GM18508 (cell line): Measurements from ENCODE around the gene SPON1.
"Not testable (repeated sequence)": the region's sequence is repeated elsewhere in the genome, so short reads cannot be mapped to it uniquely, and the experiment has no call there.

Experiments used
- ATAC-seq: cut with Tn5 transposase; IDR thresholded peaks from one replicate; pipeline ENCODE4 v1.9.1; 2021; ENCODE audit warnings: moderate number of reproducible peaks; ENCODE audit not compliant: insufficient read depth, unreplicated experiment

Gene SPON1

DNA sequence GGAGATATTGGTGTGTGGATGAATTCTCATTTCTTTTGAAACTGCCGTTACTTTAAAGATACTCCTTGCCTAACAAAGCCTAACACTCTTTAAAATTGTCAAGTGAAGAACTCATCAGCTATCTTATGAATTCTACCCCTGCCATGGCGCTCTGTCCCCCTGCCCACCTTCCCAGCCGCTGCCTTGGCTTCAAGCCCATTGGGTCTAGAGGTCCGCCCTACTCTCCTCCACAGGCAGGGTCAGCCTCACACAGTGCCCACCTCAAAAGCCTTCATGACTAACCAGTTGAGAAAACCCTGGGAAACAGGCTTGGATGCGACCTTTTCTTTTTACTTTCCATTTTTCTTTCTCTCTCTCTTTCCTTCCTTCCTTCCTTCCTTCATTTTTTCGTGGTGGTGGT is 267.9 kb downstream of the SPON1 start:
- no peak for ATAC-seq

DNA sequence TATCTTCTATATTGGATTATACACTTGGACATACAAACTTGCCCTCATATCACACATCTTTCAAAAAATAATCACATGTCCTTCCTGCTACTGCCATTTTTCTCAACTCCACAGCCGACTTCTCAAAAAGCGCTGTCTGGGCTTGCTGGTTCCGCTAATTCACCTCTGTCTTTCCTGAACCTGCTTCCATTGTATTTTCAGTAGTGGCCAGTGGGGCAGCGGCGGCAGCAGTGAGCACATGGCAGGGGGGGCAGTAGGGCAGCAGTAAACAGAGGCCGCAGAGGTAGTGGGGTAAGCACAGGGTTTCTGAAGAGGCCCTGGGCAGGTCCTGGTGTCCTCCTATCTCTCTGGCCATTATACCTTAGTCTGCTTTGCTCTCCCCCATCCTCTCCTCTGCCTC is 270.1 kb downstream of the SPON1 start:
- no peak for ATAC-seq

DNA sequence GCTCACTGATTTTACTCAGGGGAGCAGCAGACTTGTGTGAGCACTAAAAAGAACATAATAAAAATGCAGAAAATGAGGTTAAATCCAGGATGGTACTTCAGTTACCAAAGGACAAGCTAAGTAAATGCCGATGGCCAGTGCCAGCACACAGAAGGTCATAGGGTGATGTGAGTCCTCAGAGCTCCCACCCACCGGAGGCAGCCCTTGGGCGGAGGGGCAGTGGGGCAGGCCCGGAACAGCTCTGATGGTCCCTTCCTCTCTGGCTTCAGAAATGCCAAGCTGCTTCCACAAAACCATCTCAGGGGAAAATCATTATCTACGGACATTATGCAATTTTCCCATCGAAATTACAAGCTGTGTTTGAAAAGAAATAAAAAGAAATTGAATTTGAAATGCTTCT is 271.9 kb downstream of the SPON1 start:
- no peak for ATAC-seq

DNA sequence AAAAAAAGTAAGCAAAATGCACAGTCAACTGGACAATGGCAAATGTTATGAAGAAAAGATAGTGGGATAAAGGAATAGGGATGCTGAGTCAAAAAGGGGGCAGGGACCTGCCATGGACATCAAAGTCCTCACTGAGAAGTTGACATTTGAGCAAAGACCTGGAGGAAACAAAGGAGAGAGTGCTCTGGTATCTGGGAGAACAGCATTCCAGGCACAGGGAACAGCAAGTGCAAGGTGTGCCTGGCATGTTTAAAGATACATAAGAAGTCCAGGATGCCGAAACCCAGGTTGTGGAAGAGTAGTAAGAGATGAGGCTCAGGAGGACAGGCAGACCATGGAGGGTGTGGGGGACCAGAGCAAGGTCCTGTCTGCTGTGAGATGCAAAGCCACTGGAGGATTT is 273.2 kb downstream of the SPON1 start:
- ATAC-seq = no peak

DNA sequence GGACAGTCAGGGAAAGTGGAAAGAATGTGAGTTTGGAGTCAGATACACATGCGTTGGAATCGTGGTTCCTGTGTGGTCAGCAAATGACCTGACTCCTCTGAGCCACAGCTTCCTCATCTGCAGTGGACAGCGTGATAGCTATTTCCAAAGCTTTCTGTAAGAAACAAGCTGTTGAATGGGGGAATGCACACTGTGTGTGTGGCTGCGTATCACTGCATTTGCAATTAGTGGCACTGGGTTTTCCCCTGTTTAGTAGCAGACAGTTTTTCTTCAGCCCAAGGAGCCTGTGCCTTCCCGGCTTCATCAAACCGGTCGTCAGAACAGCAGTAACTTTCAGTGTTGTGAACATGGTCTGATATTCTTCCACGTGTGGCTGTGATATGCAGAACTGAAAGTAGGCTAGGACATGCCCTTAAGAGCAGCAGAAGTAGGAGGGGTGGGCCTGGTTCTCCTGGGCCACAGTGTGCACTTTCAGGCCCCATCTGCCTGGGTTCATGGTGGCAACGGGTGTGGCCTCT is 275.0 kb downstream of the SPON1 start:
- ATAC-seq = peak; percentile 96

DNA sequence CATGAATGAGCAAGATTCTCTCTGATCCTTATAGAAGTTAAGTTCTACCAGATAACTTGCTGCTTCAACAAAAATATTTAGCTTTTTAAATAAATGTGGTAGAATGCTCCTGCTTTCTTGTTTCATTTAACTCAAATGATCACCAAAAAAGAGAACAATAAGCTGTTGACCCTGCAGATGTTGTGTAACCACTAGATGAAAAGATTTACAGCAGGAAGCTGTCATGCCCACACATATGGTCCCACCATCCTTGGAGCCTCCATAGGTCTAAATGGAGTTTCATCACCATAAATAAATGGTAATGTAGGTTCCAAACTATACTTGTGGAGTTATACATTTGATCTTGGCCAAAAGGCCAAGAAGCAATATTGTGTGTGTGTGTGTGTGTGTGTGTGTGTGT is 277.7 kb downstream of the SPON1 start:
- no peak for ATAC-seq

DNA sequence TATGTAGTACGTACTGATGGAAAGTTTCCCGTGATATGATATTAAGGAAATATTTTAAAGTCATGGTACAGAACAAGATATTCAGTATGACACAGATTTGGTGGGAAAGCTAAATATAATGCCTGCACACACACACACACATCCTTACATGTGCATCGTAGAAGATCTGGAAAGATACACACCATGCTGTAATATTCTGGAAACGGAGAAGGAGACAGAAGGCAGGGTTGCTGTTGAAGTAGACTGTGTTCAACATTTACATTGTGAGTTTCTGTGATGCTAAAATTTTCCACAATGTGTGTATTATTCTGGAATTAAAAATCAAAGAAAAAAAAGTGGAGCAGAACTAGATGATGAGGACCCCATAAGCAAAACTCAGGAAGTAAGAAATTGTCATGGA is 278.4 kb downstream of the SPON1 start:
- no peak for ATAC-seq

DNA sequence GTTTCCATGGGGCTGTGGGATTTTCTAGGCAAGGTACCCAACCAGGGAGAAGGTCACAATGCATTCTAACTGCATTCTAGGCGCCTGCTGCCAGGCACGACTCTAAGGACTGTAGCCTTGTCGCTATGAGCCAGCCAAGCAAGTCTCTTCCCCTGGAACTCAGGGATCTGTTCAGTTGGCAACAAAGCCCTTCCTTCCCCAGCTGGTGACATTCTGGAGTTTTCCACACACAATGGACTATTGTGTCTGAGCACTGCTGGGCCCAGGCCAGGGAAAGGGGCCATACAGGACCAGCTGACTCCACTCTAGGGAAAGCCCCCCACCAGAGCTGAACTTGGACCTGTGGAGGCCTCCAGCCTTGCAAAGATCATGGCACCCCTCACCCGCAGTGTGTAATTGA is 279.7 kb downstream of the SPON1 start:
- no peak for ATAC-seq

DNA sequence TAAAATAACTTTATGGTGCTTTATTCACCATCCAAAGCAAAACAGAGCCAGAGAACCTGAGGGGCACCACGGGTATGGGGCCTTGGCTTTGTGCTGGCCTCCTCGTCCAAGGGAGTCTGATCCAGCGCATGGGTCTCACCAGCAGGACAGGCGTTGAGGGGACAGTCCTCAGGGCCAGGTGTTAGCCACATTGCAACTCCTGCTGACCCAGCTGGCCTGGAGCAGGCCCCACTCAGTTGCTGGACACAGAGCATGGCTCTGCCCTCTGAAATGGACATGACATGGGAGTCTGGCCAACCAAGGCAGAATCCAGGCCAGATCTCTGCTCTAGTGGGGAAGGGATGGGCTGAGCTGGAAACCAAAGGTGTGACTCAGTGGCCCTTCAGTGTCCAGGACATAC is 280.2 kb downstream of the SPON1 start:
- ATAC-seq = no peak

DNA sequence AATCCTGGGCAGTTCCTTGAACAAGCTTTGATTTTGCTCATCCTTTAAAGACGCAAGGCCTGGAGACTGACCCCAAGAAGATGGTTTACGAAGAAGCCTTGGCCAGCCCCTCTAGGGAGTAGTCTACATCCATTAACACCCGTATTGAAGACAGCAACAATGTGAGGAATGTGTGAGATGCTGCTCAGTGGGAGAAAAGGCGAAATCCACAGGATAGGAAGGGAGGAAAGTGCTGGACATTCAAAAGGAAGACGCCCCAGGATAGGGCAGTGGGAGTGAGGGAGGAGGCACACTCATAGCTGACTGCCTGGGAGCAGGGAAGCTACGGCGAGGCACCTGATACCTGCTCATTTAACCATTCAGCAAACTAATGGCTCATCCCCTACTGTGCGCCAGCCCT is 282.4 kb downstream of the SPON1 start:
- no peak for ATAC-seq

DNA sequence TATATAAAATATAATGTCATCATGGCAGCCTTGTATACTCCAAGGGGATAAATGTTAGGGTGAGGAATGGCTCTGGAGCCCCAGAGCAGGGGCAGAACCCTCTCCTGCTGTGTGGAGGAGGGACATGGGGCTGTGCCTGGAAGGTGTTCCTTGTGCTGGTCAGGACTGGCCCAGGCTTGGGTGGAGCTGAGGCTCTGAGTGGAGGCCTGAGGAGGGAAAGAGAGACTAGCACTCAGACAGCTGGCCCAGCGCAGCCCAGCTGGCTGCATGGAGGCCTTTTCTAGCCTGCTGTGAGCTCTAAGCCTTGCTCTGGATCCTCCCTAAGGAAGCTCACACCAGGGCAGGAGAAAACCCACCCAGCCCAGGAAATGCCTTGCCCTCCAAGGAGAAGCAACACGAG is 282.9 kb downstream of the SPON1 start:
- no peak for ATAC-seq

DNA sequence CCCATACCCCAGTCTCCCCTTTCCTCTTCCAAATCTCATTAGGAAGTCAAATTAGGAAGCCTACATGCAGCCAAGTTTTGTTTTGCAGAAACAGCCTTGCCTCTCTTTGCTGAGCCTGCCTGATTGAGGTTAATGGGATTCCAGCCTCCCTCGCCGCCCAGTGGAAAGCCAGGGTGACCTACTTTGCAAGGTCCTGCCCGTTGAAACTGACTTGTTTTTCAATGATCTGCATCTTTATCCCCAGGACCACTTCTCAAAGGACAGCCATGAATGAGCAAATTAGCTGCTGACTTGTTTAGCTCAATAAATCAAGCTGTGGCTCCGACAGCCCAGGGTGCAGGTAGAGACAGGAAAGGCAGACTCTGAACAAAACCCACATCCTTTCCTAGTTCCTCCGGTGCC is 286.1 kb downstream of the SPON1 start:
- ATAC-seq = no peak

DNA sequence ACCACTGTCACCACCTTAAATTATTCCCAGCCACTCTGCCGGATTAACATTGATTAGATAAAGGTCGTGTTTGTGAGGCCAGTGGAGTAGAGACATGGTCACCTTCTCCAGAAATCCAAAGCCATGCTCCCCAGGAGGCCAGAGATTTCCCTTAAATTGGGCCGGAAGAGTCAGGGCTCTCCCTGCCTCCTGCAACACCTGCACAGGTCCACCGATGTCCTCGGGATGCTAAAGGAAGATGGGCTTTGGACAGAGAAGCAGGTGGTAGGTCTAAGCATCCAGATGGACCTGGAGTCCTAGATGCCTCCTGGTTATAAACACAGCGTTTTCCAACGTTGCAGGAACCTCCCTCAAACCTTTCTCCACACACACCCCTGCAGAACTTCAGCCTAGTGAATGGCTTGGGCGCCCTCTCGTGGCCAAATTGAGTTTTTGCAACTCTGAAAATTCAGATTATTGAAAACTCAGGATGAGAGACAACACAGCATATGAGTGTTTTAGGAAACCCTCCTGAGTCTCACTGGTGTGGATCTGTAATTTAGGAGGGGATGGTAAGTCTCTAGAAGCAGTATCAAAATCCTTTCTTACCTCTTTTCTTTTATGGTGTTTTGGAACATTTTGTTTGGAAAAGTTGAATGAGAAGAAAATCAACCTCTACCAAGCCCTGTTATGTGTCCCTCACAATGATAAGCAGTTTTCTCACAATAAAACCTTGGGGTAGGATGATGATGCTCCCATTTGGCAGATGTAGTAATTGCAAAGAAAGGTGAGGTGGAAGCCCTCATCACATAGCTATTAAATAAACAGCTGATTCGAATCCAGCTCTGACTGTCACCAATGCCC is 286.8 kb downstream of the SPON1 start:
- no peak for ATAC-seq

DNA sequence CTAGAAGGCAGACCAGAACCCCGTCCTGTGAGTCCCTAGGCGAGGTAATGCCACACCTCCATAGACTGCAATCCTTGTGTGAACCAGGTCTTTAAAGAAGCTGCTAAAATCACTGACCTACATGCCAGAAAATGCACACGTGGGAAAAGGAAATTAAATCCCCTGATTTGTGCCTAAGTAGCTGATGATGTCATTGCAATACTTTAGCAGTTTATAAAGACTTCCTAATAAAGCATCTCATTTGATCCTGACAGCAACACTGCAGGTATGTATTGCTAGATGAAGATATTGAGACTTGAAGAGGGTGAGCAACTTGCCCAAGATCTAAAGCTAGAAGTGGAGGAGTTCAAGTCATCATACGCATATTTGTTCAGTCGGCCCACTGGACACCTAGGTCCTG is 289.2 kb downstream of the SPON1 start:
- no peak for ATAC-seq

DNA sequence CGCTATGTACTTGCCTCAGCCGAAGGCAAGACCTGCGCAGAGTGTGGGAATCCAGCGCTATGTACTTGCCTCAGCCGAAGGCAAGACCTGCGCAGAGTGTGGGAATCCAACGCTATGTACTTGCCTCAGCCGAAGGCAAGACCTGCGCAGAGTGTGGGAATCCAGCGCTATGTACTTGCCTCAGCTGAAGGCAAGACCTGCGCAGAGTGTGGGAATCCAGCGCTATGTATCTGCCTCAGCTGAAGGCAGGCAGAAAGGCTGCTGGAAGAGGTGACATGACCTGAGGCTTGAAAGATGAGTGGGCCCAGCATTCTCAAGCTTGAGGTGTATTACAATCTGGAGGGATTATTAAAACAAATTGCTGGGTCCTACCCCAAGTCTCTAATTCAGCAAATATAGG is 290.0 kb downstream of the SPON1 start:
- ATAC-seq = not testable (repeated sequence)

DNA sequence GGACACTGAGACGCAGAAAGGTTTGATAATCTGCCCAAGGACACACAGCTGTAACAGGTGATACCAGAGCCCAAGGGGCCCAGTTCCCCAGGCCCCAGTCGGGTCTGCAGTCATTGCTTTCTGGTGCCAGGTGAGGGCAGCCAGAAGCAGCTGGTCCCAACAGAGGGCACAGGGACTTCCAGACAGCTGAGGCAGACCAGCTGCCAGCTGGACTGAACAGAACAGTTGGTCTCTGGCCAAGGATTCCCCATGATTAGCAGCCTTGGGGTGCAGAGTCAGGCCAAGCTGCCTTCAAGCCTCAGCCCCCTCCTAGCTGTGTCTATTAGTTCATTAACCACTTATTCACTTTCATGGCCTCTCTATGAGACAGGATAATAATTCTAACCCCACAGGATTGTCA is 290.9 kb downstream of the SPON1 start:
- ATAC-seq = no peak

DNA sequence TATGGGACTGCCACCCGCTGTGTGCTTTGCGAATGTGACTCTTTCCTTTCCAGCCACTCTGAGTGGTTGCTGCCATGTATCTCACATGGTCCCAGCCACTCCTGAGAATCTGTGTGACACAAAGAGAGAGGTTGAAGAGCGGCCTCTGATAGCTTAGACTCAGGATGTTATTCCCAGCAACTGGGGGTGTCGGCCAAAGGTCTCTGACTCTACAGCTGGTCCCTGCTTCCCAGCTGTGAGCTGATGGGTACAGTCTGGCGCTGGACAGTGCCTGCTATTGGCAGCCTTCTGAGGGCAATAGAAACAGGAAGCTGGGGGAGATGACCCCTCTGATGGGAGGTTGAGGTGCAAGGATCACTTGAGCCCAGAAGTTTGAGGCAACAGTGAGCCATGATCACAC is 291.3 kb downstream of the SPON1 start:
- no peak for ATAC-seq

DNA sequence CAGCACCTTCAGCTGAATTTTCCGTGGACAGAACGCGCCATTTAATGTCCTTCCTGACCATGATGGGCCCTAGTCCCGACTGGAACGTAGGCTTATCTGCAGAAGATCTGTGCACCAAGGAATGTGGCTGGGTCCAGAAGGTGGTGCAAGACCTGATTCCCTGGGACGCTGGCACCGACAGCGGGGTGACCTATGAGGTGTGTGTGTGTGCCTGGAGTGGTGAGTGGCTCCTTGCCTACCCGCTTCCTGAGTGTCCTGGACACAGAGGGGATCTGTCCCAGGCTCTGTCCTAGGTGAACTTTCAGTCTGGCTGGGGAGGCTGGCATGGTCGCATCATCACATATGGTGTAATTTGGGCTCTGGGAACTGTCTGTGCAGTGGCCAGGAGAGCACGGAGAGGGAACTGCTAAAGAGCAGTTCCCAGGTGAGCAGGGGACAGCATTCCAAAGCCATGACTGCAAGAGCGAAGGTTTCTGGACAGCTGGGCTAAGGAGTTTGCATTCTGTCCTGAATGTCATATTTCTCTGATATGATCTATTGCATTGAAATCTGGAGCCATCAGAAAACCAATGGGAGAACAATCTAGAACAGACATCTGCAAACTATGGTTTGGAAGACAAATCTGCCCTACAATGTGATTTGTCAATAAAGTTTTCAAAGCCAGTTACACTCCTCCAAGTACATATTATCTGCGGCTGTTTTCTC is 292.2 kb downstream of the SPON1 start:
- no peak for ATAC-seq

DNA sequence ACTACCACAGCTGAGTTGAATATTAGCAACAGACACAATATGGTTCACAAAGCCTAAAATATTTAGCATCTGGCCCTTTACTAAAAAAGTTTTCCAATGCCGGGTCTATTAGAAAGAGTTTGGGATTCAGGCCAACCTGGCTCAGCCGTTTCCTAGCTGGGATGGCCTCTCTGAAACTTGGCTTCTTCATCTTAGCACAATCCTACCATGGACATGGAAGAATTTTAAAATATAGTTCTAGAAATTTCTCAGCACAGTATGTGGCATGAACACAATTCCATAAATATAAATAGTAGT is 292.7 kb downstream of the SPON1 start:
- ATAC-seq = no peak

DNA sequence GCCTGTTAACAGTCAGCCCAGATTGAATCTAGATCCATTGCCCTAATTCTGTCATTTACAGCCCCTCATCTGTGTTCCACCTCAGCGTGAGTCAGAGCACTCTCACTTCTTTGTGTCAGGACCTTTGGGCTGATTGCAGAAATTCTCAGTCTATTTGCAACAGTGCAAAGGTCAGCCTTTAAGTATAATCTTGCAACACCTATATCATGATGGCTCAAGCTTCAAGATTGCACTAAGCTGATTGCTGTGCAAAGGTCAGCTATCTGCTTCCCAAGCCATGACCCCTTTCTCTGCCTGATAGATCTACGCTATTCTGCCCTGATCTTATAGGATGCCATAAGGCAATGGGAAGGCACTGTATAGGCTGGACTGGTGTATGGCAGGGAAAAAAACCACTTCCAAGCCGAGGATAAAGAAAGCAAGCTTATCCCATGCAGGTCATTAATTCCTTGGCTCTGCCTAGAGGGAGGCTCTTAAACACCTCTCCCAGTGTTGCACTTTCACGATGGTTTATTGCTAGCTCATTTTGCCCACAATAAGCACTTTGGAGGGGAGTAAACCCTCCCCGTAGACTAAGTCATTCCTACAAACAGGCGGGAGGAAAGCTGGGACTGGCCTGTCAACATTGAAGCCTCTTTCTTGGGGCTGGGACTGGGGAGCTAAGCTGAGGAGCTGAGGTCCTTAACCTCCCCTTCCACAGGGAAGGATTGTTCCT is 295.9 kb downstream of the SPON1 start:
- no peak for ATAC-seq

DNA sequence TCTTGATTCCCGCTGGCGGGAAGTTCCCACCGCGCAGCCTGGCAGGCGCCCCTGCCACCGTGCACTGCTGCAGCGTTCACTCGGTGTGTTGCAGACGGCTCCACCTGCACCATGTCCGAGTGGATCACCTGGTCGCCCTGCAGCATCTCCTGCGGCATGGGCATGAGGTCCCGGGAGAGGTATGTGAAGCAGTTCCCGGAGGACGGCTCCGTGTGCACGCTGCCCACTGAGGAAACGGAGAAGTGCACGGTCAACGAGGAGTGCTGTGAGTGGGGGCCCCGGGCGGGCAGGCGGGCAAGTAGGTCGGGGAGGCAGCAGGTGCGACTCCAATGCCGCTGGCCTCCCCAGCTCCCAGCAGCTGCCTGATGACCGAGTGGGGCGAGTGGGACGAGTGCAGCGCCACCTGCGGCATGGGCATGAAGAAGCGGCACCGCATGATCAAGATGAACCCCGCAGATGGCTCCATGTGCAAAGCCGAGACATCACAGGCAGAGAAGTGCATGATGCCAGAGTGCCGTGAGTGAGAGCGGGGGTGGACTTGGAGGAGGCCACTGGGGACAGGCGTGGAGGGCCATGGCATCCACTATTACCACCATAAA is 296.8 kb downstream of the SPON1 start:
- ATAC-seq = no peak
